Purkinje cell (primary cell): ENCODE measurements around the gene EIF4EBP2. TPM values are rescaled to one million over a fixed set of nuclear protein-coding genes. Genes with fewer than 3 reads are reported as not detected.

Experiments used
- polyA plus RNA-seq: library from polyadenylated mRNA; unstranded; fragments of >200 nt; fragmentation: Nextera tagmentation; gene quantifications from 2 replicates; pipeline ENCODE4 v1.2.1, GENCODE V29; 2014

The EIF4EBP2 gene
- 6.7 and 7.3 TPM in 2 replicates for polyA plus RNA-seq

GRCh38 chr10:70404036-70404786 is at the start of gene EIF4EBP2:
TSS of gene EIF4EBP2 (plus strand) at chr10:70404145. CDS start at chr10:70404402, 257 bp downstream.

GRCh38 chr10:70441161-70441894 is 37.4 kb downstream of the EIF4EBP2 start, which contains the start of gene NODAL:
TSS of gene NODAL (minus strand) at chr10:70441681. CDS start at chr10:70441667, 14 bp downstream.

Other genes with a start within 250 kb of the EIF4EBP2 start
- gene SAR1A, start 233.6 kb upstream of the EIF4EBP2 start, polyA plus RNA-seq: 146 and 196 TPM in 2 replicates
- 305 and 356 TPM in 2 replicates for gene PPA1, start 170.7 kb upstream of the EIF4EBP2 start, polyA plus RNA-seq
- gene NPFFR1, start 120.1 kb upstream of the EIF4EBP2 start, polyA plus RNA-seq: 0.13 and 0.71 TPM in 2 replicates
- 0.21 and 1.9 TPM in 2 replicates for gene LRRC20, start 21.5 kb upstream of the EIF4EBP2 start, polyA plus RNA-seq
- 0.99 TPM in 1 of 2 replicates, not detected in the other for gene NODAL, start 37.5 kb downstream of the EIF4EBP2 start, polyA plus RNA-seq
- not detected in 2 replicates for gene PALD1, start 74.6 kb downstream of the EIF4EBP2 start, polyA plus RNA-seq
- gene PRF1, start 198.6 kb downstream of the EIF4EBP2 start, polyA plus RNA-seq: not detected in 2 replicates